Uterus (tissue), 2 donors: ENCODE results near the gene CDCP2.

ENCODE experiments used
- POLR2A ChIP-seq, 2 donors: fragments of 450-650 bp; IDR thresholded peaks; one replicate each; pipeline ENCODE4 v1.6.1; 2016; ENCODE audit warnings: antibody characterized with exemption in 2 of 2, mild to moderate bottlenecking in 1 of 2, moderate library complexity in 1 of 2
- TF ChIP-seq, protein P1 (sequence below), 4 experiments: fragments of 200-600 bp in 2 of 4; fragments of 450-650 bp in 2 of 4; sonication (generic) in 2 of 4; IDR thresholded peaks; one replicate each; pipeline ENCODE4 v1.5.1; 2016 to 2019; ENCODE audit warnings: antibody characterized with exemption in 4 of 4, mild to moderate bottlenecking in 2 of 4, moderate library complexity in 1 of 4

DNA sequence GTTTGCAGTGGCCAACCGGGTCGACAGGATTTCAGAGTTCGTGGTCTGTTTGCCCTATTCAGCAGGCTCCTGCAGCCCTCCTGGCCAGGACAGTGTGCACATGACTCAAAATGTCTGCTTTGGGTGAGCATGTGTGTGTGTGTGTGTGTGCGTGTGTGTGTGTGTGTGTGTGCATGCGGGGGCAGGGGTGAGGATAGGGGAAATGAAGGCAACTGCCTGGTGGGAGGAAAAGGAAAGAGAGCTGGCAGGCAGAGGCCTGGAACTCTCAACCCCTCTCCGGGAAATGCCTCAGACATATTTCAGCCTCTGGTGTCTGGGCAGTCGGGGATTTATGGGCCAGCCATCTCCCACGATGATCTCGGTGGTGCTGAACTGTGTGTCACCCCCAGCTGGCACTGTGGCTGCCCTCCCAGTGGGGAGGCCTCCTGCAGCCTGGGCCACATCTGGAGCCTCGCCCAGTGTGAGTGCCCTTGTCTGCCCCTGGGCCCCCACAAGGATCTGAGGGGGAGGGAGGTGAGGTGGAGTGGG is 15.2 kb downstream of the CDCP2 start:
- TF ChIP-seq, protein P1, sequence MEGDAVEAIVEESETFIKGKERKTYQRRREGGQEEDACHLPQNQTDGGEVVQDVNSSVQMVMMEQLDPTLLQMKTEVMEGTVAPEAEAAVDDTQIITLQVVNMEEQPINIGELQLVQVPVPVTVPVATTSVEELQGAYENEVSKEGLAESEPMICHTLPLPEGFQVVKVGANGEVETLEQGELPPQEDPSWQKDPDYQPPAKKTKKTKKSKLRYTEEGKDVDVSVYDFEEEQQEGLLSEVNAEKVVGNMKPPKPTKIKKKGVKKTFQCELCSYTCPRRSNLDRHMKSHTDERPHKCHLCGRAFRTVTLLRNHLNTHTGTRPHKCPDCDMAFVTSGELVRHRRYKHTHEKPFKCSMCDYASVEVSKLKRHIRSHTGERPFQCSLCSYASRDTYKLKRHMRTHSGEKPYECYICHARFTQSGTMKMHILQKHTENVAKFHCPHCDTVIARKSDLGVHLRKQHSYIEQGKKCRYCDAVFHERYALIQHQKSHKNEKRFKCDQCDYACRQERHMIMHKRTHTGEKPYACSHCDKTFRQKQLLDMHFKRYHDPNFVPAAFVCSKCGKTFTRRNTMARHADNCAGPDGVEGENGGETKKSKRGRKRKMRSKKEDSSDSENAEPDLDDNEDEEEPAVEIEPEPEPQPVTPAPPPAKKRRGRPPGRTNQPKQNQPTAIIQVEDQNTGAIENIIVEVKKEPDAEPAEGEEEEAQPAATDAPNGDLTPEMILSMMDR (IDR thresholded peaks at IDR 0.05) = no peak
- TF ChIP-seq POLR2A (IDR thresholded peaks at IDR 0.05) = no peak
